ENCODE results near the gene SLC25A1.
A peak's percentile ranks its signal among the peaks of the same experiment; 100 is the strongest.

SLC25A1 gene

DNA sequence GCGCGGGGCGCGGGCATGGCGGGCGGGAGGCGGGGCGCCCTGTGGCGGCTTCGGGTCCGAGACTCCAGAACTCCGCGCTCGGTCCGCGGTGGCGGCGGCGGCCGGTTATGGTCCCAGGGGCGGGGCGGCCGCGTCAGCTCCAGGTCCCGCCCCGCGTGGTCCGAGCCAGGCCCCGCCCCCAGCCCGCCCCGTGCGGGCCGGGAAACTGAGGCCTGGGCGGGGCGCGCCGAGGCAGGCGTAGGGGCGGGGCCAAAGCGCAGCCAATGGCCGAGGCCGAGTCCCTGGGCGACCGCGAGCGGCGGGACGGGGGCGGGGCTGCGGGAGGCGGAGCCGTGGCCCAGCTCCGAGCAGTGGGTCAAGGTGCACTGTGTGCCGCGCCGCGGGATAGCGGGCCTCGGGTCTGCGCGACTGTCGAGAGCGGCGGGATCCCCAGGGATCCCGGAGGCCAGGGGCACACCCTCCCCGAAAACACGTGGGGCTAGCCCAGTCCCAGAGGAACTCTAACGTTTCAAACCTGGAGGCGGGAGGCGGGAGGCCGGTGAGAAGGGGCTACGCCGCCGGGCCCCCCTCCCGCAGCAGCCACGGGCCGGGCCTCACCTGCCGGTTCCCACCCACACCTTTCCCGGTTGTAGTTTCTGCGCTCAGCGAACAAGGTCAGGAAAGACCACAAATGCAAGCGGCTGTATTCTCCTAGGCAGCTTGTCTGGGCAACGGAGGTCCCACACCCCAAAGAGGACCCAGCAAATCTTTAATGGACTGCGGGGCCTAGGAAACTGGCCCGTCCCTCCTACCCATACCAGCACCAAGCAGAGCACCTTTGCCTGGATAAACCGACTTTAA lies at the start of gene SLC25A1:
SLC25A1 (minus strand) TSS at position 80 of the 840 bp plus-strand sequence; CDS start at position 17, 63 bp downstream.
- TF ChIP-seq, protein P1, sequence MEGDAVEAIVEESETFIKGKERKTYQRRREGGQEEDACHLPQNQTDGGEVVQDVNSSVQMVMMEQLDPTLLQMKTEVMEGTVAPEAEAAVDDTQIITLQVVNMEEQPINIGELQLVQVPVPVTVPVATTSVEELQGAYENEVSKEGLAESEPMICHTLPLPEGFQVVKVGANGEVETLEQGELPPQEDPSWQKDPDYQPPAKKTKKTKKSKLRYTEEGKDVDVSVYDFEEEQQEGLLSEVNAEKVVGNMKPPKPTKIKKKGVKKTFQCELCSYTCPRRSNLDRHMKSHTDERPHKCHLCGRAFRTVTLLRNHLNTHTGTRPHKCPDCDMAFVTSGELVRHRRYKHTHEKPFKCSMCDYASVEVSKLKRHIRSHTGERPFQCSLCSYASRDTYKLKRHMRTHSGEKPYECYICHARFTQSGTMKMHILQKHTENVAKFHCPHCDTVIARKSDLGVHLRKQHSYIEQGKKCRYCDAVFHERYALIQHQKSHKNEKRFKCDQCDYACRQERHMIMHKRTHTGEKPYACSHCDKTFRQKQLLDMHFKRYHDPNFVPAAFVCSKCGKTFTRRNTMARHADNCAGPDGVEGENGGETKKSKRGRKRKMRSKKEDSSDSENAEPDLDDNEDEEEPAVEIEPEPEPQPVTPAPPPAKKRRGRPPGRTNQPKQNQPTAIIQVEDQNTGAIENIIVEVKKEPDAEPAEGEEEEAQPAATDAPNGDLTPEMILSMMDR (IDR thresholded peaks at IDR 0.05; ENCODE audit: insufficient read depth, missing control alignments): no peak
- FAIRE-seq (no peak), DNase-seq (ENCODE audit: insufficient read length, low spot score) (peak; percentile 92)

DNA sequence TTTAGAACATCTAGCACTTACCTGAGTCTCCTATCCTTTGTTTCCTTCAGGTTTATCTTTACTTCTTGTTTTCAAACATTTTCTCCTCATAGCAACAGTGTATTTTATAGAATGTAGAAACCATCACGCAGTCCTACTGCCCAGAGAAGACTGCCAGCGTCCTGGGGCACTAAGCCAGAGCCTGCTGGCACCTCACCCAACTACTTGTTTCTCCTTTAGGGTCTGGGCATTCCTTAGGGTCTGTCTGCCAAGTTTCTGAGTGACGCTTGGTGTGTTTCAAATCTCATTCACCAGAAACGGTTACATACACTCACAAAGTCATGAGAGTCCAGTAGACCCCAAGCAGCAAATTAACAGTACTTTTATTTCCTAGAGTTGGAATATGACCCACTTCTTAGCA lies 49.6 kb upstream of the SLC25A1 start:
- DNase-seq (ENCODE audit: insufficient read length, low spot score) (no peak), FAIRE-seq (no peak)
- TF ChIP-seq, protein P1 (IDR thresholded peaks at IDR 0.05; ENCODE audit: insufficient read depth, missing control alignments): no peak

DNA sequence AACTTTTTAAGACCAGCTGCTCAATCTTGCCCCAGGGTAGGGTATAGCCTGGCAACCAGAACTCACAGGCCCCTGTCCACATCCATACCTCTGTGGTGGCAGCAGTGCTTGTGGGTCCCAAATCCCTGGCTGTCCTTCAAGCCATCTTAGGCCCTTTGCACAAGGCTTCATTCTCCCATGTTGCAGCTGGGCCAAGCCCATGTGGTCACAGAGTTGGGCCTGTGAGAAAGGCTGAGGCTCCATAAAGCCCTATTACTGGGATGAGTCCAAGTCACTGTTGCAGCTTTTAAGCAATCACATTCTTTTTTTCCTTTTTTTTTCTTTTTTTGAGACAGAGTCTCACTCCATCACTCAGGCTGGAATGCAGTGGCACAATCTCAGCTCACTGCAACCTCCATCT lies 47.9 kb upstream of the SLC25A1 start:
- DNase-seq (ENCODE audit: insufficient read length, low spot score): no peak
- FAIRE-seq: no peak
- TF ChIP-seq, protein P1 (IDR thresholded peaks at IDR 0.05; ENCODE audit: insufficient read depth, missing control alignments): no peak

DNA sequence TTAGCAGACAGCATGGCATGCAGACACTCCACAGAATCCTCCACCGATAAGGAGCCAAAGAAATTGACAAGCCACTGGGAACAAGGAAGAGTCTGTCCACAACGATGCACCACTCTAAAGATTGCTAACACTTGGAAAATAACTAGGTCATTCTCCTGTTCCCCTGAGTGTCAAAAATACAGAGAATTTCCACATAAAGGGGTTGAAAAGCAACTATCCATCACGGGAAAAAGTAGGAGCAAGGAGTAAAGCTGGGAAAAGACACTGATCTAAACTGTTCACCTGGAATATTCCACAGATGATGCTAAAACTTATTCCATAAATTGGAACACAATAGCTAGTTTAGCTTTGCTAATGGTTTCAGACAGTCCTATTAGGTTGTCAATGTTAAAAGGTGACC lies 47.0 kb upstream of the SLC25A1 start:
- DNase-seq (ENCODE audit: insufficient read length, low spot score): no peak
- TF ChIP-seq, protein P1 (IDR thresholded peaks at IDR 0.05; ENCODE audit: insufficient read depth, missing control alignments): no peak
- no peak for FAIRE-seq

DNA sequence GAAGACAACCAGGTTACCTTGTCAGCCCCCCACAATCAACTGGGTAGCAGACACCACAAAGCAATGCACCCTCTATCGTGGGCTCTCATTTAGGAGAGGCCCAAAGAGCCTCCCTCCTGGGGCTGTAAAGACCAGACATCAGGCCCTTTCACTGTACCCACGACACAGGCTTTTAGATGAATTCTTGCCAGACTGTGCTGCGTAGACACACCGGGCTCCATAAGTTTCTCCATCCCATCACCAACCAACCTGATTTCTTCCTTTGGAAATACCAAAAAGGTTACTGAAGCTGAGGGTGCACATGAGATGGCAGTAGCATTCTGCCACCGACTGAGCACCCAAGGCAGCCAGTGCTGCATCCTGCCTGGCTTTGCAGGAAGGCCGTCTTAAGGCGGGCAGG lies 46.4 kb upstream of the SLC25A1 start:
- DNase-seq (ENCODE audit: insufficient read length, low spot score) (no peak), FAIRE-seq (no peak)
- TF ChIP-seq, protein P1 (IDR thresholded peaks at IDR 0.05; ENCODE audit: insufficient read depth, missing control alignments): no peak

DNA sequence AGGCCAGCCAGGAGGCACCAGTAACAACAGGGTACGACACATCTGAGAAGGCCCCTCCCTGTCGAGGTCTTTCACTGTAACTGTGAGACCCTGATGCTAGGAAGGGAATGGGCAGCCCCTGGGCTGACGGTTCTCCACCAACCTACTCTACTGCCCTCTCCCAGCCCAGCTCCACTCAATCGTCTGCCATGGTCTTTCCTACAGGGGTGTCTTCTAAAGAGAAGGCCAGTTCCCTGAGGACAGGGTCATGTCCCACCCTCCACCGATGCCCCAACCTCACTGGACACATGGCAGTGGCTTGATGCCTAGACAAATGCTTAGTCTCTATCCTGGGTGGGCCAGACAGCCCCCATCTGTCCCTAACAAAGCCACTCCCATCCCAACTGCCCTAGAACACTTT lies 46.0 kb upstream of the SLC25A1 start:
- FAIRE-seq (no peak), DNase-seq (ENCODE audit: insufficient read length, low spot score) (no peak)
- TF ChIP-seq, protein P1 (IDR thresholded peaks at IDR 0.05; ENCODE audit: insufficient read depth, missing control alignments): no peak

DNA sequence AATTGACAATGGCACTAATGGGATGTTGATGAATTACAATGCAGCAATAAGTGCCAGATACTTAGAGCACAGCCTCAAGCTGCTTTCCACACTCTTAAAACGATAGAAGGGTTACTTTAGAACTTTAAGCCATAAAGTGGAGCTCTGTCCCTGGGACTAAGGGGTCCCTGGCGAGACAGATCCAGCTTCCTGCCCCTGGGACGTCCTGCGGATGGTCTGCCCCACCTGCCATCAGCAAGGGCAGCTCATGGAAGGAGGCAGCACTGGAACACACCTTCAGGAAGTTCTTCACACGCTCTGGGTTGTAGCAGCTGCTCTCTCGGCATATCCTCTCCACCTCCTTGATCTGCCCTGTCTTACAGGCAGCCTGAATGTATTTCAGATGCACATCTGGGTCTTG lies 45.1 kb upstream of the SLC25A1 start:
- no peak for FAIRE-seq
- TF ChIP-seq, protein P1 (IDR thresholded peaks at IDR 0.05; ENCODE audit: insufficient read depth, missing control alignments): no peak

More for the DNA sequence above, 45.1 kb upstream of the SLC25A1 start:
- no peak for DNase-seq (ENCODE audit: insufficient read length, low spot score)
